Upper lobe of right lung (tissue), 1 donor: ENCODE results near the gene ZNF236. TPM values are rescaled to one million over a fixed set of nuclear protein-coding genes. Genes with fewer than 3 reads are reported as not detected.

Experiments
- ATAC-seq: fragments of 200-7000 bp; cut with Tn5 transposase; one replicate; pipeline ENCODE4 v1.9.1; 2020; ENCODE audit warnings: mild to moderate bottlenecking, moderate library complexity
- DNase-seq: peaks from one replicate; pipeline ENCODE4 v3.0.0-alpha.2; 2020
- H3K27ac ChIP-seq: fragments of 200-600 bp; one replicate; pipeline ENCODE4 v1.8.0; 2022
- H3K27me3 ChIP-seq: fragments of 200-600 bp; one replicate; pipeline ENCODE4 v1.8.0; 2022; ENCODE audit warnings: mild to moderate bottlenecking
- H3K36me3 ChIP-seq: fragments of 200-600 bp; one replicate; pipeline ENCODE4 v1.8.0; 2022
- H3K4me1 ChIP-seq: fragments of 200-600 bp; one replicate; pipeline ENCODE4 v1.8.0; 2022
- H3K4me3 ChIP-seq: fragments of 200-600 bp; one replicate; pipeline ENCODE4 v1.8.0; 2022; ENCODE audit warnings: mild to moderate bottlenecking
- H3K9me3 ChIP-seq: fragments of 200-600 bp; one replicate; pipeline ENCODE4 v1.8.0; 2022
- CTCF ChIP-seq: fragments of 200-600 bp; IDR thresholded peaks from one replicate; pipeline ENCODE4 v1.8.0; 2022; ENCODE audit warnings: antibody characterized with exemption
- intact Hi-C: fragments of 100-400 bp; cut with DNase I; formaldehyde crosslinking; loops from one replicate; pipeline ENCODE4 v1.11.0; 2022
- total RNA-seq: library from RNA; stranded (reverse); fragmentation: NEBNext Ultra II Directional; extraction: Animal tissue kit (Norgen Biotek cat#: 25700); gene quantifications from one replicate; pipeline ENCODE4 v1.2.1, GENCODE V29; 2021
- donor health status: DM: no; HTN: yes; CAD: no; lungs with severe emphysema.

Gene ZNF236
- total RNA-seq, 1 donor from 2014 or later = 14.9 TPM

GRCh38 chr18:76982841-76983583, 160.7 kb downstream of the ZNF236 start:
- intact Hi-C loops = no loop called here
- no peak overlapping the region for H3K27ac ChIP-seq

GRCh38 chr18:76983613-76984051, 161.3 kb downstream of the ZNF236 start:
- peaks cover 8% of the 10 kb centered on the region for H3K4me1 ChIP-seq
- H3K9me3 ChIP-seq = no peaks in the 10 kb centered on the region
- intact Hi-C loops = no loop called here
- no peak for ATAC-seq
- DNase-seq = peak; percentile 51
- no peak overlapping the region for H3K27ac ChIP-seq
- H3K36me3 ChIP-seq = no peaks in the 10 kb centered on the region
- H3K27me3 ChIP-seq = no peaks in the 10 kb centered on the region
- H3K4me3 ChIP-seq = no peak overlapping the region
- no peak for TF ChIP-seq CTCF

More at GRCh38 chr18:76982841-76983583, 160.7 kb downstream of the ZNF236 start:
- Histone ChIP-seq H3K36me3 (no peaks in the 10 kb centered on the region), H3K27me3 (no peaks in the 10 kb centered on the region), H3K4me1 (peaks cover 4% of the 10 kb centered on the region), H3K9me3 (no peaks in the 10 kb centered on the region), H3K4me3 (no peak overlapping the region)
- DNase-seq (peak; percentile 94), ATAC-seq (peak; percentile 96)
- peak; percentile 93 for TF ChIP-seq CTCF

- no peaks in the 10 kb centered on the region for H3K36me3 ChIP-seq
- H3K27me3 ChIP-seq = no peaks in the 10 kb centered on the region
- DNase-seq (peak; percentile 51), ATAC-seq (no peak)
- no peak overlapping the region for H3K27ac ChIP-seq
- intact Hi-C loops = no loop called here
- no peak for TF ChIP-seq CTCF
- peaks cover 8% of the 10 kb centered on the region for H3K4me1 ChIP-seq
- no peak overlapping the region for H3K4me3 ChIP-seq
- no peaks in the 10 kb centered on the region for H3K9me3 ChIP-seq
Observed at GRCh38 chr18:76984193-76985155, 162.1 kb downstream of the ZNF236 start.

- Histone ChIP-seq H3K4me3 (no peak overlapping the region), H3K27me3 (no peaks in the 10 kb centered on the region), H3K36me3 (no peaks in the 10 kb centered on the region), H3K4me1 (peaks cover 8% of the 10 kb centered on the region), H3K9me3 (no peaks in the 10 kb centered on the region), H3K27ac (no peak overlapping the region)
- ATAC-seq (no peak), DNase-seq (no peak)
- intact Hi-C loops = no loop called here
- TF ChIP-seq CTCF = no peak
Observed at GRCh38 chr18:76985156-76985950, 163.0 kb downstream of the ZNF236 start.

- no peak overlapping the region for H3K27ac ChIP-seq
- no peak for DNase-seq
- intact Hi-C loops = no loop called here
Observed at GRCh38 chr18:76985951-76986236, 163.5 kb downstream of the ZNF236 start.

More at GRCh38 chr18:76985951-76986236, 163.5 kb downstream of the ZNF236 start:
- no peaks in the 10 kb centered on the region for H3K27me3 ChIP-seq
- ATAC-seq = no peak
- H3K4me1 ChIP-seq = peaks cover 8% of the 10 kb centered on the region
- H3K9me3 ChIP-seq = no peaks in the 10 kb centered on the region
- no peak overlapping the region for H3K4me3 ChIP-seq
- TF ChIP-seq CTCF = no peak
- H3K36me3 ChIP-seq = no peaks in the 10 kb centered on the region
